Lung (tissue), 12 donors: Measurements from ENCODE around the gene RHOV. TPM values are rescaled to one million over a fixed set of nuclear protein-coding genes. Genes with fewer than 3 reads are reported as not detected.
A peak's percentile ranks its signal among the peaks of the same experiment; 100 is the strongest.
"Not testable (repeated sequence)": the region's sequence is repeated elsewhere in the genome, so short reads cannot be mapped to it uniquely, and the experiment has no call there.

Experiments used
- ATAC-seq: fragments of 200-7000 bp; cut with Tn5 transposase; one replicate; pipeline ENCODE4 v1.9.1; 2020; ENCODE audit warnings: moderate number of reproducible peaks; ENCODE audit not compliant: insufficient read depth, low FRiP score
- DNase-seq, 3 donors: peaks; one replicate each; pipeline ENCODE4 v3.0.0-alpha.2; 2013 to 2017
- H3K27ac ChIP-seq, 2 donors: one replicate each; pipeline ENCODE4 v1.5.1; 2013; ENCODE audit warnings: mild to moderate bottlenecking in 2 of 2, moderate library complexity in 2 of 2, control low read depth in 1 of 2, inconsistent platforms in 1 of 2, low read depth in 1 of 2, low read length in 1 of 2
- H3K27me3 ChIP-seq, 3 donors: one replicate each; pipeline ENCODE4 v1.5.1; 2013; ENCODE audit warnings: low read length in 2 of 3; ENCODE audit not compliant: control insufficient read depth in 3 of 3, insufficient read depth in 3 of 3
- H3K36me3 ChIP-seq, 4 donors: one replicate each; pipeline ENCODE4 v1.5.1; 2013; ENCODE audit warnings: low read length in 4 of 4, mild to moderate bottlenecking in 1 of 4, moderate library complexity in 1 of 4; ENCODE audit not compliant: control insufficient read depth in 4 of 4, insufficient read depth in 4 of 4
- H3K4me1 ChIP-seq, 5 donors: one replicate each; pipeline ENCODE4 v1.5.1; 2013; ENCODE audit warnings: low read length in 5 of 5, mild to moderate bottlenecking in 2 of 5, moderate library complexity in 1 of 5; ENCODE audit not compliant: control insufficient read depth in 5 of 5, insufficient read depth in 5 of 5
- H3K4me3 ChIP-seq: one replicate; pipeline ENCODE4 v1.5.1; 2013; ENCODE audit warnings: mild to moderate bottlenecking, control low read depth, moderate library complexity
- H3K9ac ChIP-seq, 2 donors: one replicate each; pipeline ENCODE4 v1.5.1; 2013; ENCODE audit warnings: low read length in 2 of 2, control low read depth in 1 of 2; ENCODE audit not compliant: insufficient read depth in 1 of 2
- H3K9me3 ChIP-seq, 4 donors: one replicate each; pipeline ENCODE4 v1.5.1; 2013; ENCODE audit warnings: low read length in 3 of 4, mild to moderate bottlenecking in 1 of 4, moderate library complexity in 1 of 4; ENCODE audit not compliant: control insufficient read depth in 4 of 4, insufficient read depth in 3 of 4
- CTCF ChIP-seq: IDR thresholded peaks from 2 replicates; pipeline ENCODE4 v1.5.1; 2012; ENCODE audit warnings: mild to moderate bottlenecking; ENCODE audit errors: control extremely low read depth, extremely low read depth
- WGBS, 2 donors: extraction: QIAGEN DNeasy Blood & Tissue Kit; methylation state at CpG; one replicate each; pipeline ENCODE4 v1.1.7; 2013; 5-methylcytosine and 5-hydroxymethylcytosine counted together
- polyA plus RNA-seq, 2 donors: library from polyadenylated mRNA; stranded (reverse); fragments of 200-250 nt; gene quantifications; one replicate each; pipeline ENCODE4 v1.2.1, GENCODE V29; 2013
- total RNA-seq, 2 donors: library from RNA; depleted of rRNA in 1 of 2; stranded (reverse); fragments of >200 nt in 1 of 2; gene quantifications; one replicate each; pipeline ENCODE4 v1.2.1, GENCODE V29; 2014 to 2021
- donor health status: control.
- donor health status: control.
- donor health status: Bipolar disorder and iron deficiency.
- donor health status: healthy.
- donor health status: DM: yes; HTN: yes; CAD: no.

RHOV gene
- total and polyA plus RNA-seq, 4 donors: 2.1 to 8.5 (median 4.3) TPM

GRCh38 chr15:40867199-40867598, 6.8 kb downstream of the RHOV start:
- H3K4me3 ChIP-seq: no peak overlapping the region
- peaks cover 0 to 4% (median 0%) of the 10 kb centered on the region in 5 donors for H3K4me1 ChIP-seq
- ATAC-seq (no peak), DNase-seq (no peak)
- TF ChIP-seq CTCF: no peak
- H3K27me3 ChIP-seq: no peaks in the 10 kb centered on the region
- WGBS, 2 donors: 97% methylated on average over 4 of the region's 4 CpGs
- no peak overlapping the region for H3K9ac ChIP-seq
- no peaks in the 10 kb centered on the region for H3K36me3 ChIP-seq
- no peak overlapping the region for H3K27ac ChIP-seq
- H3K9me3 ChIP-seq: no peaks in the 10 kb centered on the region

- Histone ChIP-seq H3K27ac (no peak overlapping the region), H3K27me3 (no peaks in the 10 kb centered on the region), H3K36me3 (no peaks in the 10 kb centered on the region), H3K4me3 (no peak overlapping the region), H3K9me3 (no peaks in the 10 kb centered on the region), H3K9ac (no peak overlapping the region), H3K4me1 (no peaks in the 10 kb centered on the region)
- WGBS, 2 donors: 56 to 87% methylated on average over 4 of the region's 4 CpGs
- DNase-seq (no peak), ATAC-seq (no peak)
- TF ChIP-seq CTCF: no peak
Observed at GRCh38 chr15:40863660-40864270, 10.3 kb downstream of the RHOV start.

- H3K4me3 ChIP-seq, ATAC-seq, H3K27ac ChIP-seq, H3K27me3 ChIP-seq, H3K36me3 ChIP-seq, H3K9ac ChIP-seq, H3K9me3 ChIP-seq, DNase-seq: not testable (repeated sequence)
- WGBS, 2 donors: 78 to 90% methylated on average over 4 of the region's 4 CpGs
- peaks cover 0 to 12% (median 4%) of the 10 kb centered on the region in 5 donors for H3K4me1 ChIP-seq
Observed at GRCh38 chr15:40861147-40861546, 12.9 kb downstream of the RHOV start.

GRCh38 chr15:40859206-40859851, 14.7 kb downstream of the RHOV start:
- H3K36me3 ChIP-seq: peaks cover 0 to 12% (median 0%) of the 10 kb centered on the region in 4 donors
- no peak overlapping the region for H3K27ac ChIP-seq
- H3K4me1 ChIP-seq: peaks cover 0 to 12% (median 4%) of the 10 kb centered on the region in 5 donors
- TF ChIP-seq CTCF: peak; percentile 47
- ATAC-seq (peak; percentile 57), DNase-seq (peak; percentile 61 to 78 (median 74))
- WGBS, 2 donors: 47% methylated on average over 18 of the region's 18 CpGs
- no peaks in the 10 kb centered on the region for H3K27me3 ChIP-seq
- H3K9ac ChIP-seq: no peak overlapping the region
- no peaks in the 10 kb centered on the region for H3K9me3 ChIP-seq
- H3K4me3 ChIP-seq: no peak overlapping the region
